Osteocyte (in vitro differentiated cells): Measurements from ENCODE around the gene FNBP1L. TPM values are rescaled to one million over a fixed set of nuclear protein-coding genes. Genes with fewer than 3 reads are reported as not detected.
A peak's percentile ranks its signal among the peaks of the same experiment; 100 is the strongest.

Source experiments
- DNase-seq: peaks from one replicate; pipeline ENCODE4 v3.0.0; 2021; ENCODE audit warnings: mixed read lengths; ENCODE audit not compliant: unreplicated experiment; ENCODE audit errors: extremely low spot score
- H3K27ac Mint-ChIP-seq: one replicate; pipeline ENCODE4 v1.8.0; 2021; ENCODE audit warnings: mild to moderate bottlenecking, mixed read lengths; ENCODE audit not compliant: unreplicated experiment
- H3K27me3 Mint-ChIP-seq: one replicate; pipeline ENCODE4 v1.8.0; 2021; ENCODE audit warnings: mixed read lengths; ENCODE audit not compliant: unreplicated experiment
- H3K36me3 Mint-ChIP-seq: one replicate; pipeline ENCODE4 v1.8.0; 2021; ENCODE audit warnings: mixed read lengths; ENCODE audit not compliant: unreplicated experiment
- H3K4me1 Mint-ChIP-seq: one replicate; pipeline ENCODE4 v1.8.0; 2021; ENCODE audit warnings: mixed read lengths; ENCODE audit not compliant: unreplicated experiment
- H3K4me3 Mint-ChIP-seq: one replicate; pipeline ENCODE4 v1.8.0; 2021; ENCODE audit warnings: mild to moderate bottlenecking, moderate library complexity, mixed read lengths; ENCODE audit not compliant: unreplicated experiment
- H3K9me3 Mint-ChIP-seq: one replicate; pipeline ENCODE4 v1.8.0; 2021; ENCODE audit warnings: mixed read lengths; ENCODE audit not compliant: unreplicated experiment
- total RNA-seq: library from RNA; stranded (reverse); gene quantifications from 2 replicates; pipeline ENCODE4 v1.2.1, GENCODE V29; 2021
- TF ChIP-seq, protein P1 (sequence below): fragments of 200-600 bp; sonication (generic); IDR thresholded peaks from 2 replicates; pipeline ENCODE4 v1.5.0; 2021; ENCODE audit warnings: antibody characterized with exemption, mild to moderate bottlenecking, moderate library complexity

Gene FNBP1L
- total RNA-seq, 1 donor from 2014 or later = 63.3 TPM

GRCh38 chr1:93571623-93572310 lies 123.8 kb downstream of the FNBP1L start:
- Mint-ChIP-seq H3K36me3 (peaks cover 35% of the 10 kb centered on the region), H3K27ac (no peak overlapping the region), H3K4me3 (no peak overlapping the region), H3K4me1 (peaks cover 40% of the 10 kb centered on the region), H3K9me3 (no peaks in the 10 kb centered on the region), H3K27me3 (no peaks in the 10 kb centered on the region)
- TF ChIP-seq, protein P1, sequence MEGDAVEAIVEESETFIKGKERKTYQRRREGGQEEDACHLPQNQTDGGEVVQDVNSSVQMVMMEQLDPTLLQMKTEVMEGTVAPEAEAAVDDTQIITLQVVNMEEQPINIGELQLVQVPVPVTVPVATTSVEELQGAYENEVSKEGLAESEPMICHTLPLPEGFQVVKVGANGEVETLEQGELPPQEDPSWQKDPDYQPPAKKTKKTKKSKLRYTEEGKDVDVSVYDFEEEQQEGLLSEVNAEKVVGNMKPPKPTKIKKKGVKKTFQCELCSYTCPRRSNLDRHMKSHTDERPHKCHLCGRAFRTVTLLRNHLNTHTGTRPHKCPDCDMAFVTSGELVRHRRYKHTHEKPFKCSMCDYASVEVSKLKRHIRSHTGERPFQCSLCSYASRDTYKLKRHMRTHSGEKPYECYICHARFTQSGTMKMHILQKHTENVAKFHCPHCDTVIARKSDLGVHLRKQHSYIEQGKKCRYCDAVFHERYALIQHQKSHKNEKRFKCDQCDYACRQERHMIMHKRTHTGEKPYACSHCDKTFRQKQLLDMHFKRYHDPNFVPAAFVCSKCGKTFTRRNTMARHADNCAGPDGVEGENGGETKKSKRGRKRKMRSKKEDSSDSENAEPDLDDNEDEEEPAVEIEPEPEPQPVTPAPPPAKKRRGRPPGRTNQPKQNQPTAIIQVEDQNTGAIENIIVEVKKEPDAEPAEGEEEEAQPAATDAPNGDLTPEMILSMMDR = no peak
- DNase-seq = no peak

DNA sequence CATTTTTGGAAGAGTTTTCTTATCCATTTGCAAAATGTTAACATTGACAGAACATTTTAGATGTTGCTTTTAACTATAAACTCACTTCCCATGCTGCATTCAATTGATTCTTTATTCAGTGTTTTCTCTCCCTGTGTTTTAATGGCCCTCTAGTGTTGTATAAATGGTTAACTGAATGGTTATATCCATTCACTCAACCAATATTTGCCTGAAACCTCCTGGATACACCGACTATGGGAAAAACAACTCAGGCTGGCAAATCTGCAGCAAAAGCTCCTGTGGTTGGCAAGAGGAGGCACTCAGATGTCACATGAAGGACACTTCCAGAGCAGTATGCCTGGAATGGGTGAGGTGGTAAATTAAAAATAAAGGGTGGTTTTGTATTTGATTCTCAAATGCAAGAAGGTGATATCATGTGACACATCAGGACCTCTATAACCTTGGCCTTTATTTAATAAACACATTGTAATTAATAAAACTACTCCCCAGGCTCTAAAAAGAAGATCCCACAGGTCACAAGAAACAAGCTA lies 126.1 kb downstream of the FNBP1L start:
- H3K27me3 Mint-ChIP-seq = no peaks in the 10 kb centered on the region
- peaks cover 52% of the 10 kb centered on the region for H3K4me1 Mint-ChIP-seq
- H3K4me3 Mint-ChIP-seq = no peak overlapping the region
- H3K27ac Mint-ChIP-seq = peak overlapping the region; percentile 97
- DNase-seq = no peak
- H3K9me3 Mint-ChIP-seq = no peaks in the 10 kb centered on the region
- peaks cover 22% of the 10 kb centered on the region for H3K36me3 Mint-ChIP-seq
- TF ChIP-seq, protein P1 = no peak

GRCh38 chr1:93574511-93574910 lies 126.6 kb downstream of the FNBP1L start:
- TF ChIP-seq, protein P1 = no peak
- Mint-ChIP-seq H3K4me1 (peaks cover 57% of the 10 kb centered on the region), H3K36me3 (peaks cover 20% of the 10 kb centered on the region), H3K4me3 (no peak overlapping the region), H3K27ac (peak overlapping the region; percentile 97), H3K27me3 (no peaks in the 10 kb centered on the region), H3K9me3 (no peaks in the 10 kb centered on the region)
- DNase-seq = no peak

DNA sequence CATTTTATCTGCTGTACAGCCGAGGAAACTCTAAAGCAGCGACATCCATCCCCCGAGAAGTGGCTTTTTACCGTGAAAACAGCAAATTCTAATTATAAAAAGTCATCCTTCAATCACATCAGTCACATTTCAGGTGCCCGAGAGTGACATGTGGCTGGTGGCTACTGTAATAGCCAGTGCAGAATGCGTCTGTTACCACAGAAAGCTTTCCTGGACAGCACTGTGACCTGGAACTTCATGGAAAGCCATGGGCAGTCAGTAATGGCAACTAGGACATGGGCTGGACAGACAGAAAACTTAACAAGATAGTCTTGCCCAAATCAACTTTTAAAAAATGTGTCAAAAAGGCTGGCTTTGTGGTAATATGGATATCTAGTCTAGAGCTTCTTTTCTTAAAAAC lies 127.1 kb downstream of the FNBP1L start:
- no peaks in the 10 kb centered on the region for H3K27me3 Mint-ChIP-seq
- peaks cover 18% of the 10 kb centered on the region for H3K36me3 Mint-ChIP-seq
- TF ChIP-seq, protein P1 = no peak
- no peaks in the 10 kb centered on the region for H3K9me3 Mint-ChIP-seq
- peak overlapping the region; percentile 42 for H3K4me3 Mint-ChIP-seq
- H3K27ac Mint-ChIP-seq = peak overlapping the region; percentile 97
- H3K4me1 Mint-ChIP-seq = peaks cover 62% of the 10 kb centered on the region
- no peak for DNase-seq

GRCh38 chr1:93575621-93576284 lies 127.8 kb downstream of the FNBP1L start:
- H3K9me3 Mint-ChIP-seq = no peaks in the 10 kb centered on the region
- no peak for DNase-seq
- H3K4me3 Mint-ChIP-seq = peak overlapping the region; percentile 42
- H3K27me3 Mint-ChIP-seq = no peaks in the 10 kb centered on the region
- peak overlapping the region; percentile 97 for H3K27ac Mint-ChIP-seq
- H3K4me1 Mint-ChIP-seq = peaks cover 65% of the 10 kb centered on the region
- H3K36me3 Mint-ChIP-seq = peaks cover 11% of the 10 kb centered on the region
- TF ChIP-seq, protein P1 = no peak
